HepG2 (cell line): ENCODE results near the gene YEATS4. TPM values are rescaled to one million over a fixed set of nuclear protein-coding genes. Genes with fewer than 3 reads are reported as not detected.

Experiments
- ATF1 ChIP-seq: IDR thresholded peaks from 2 replicates; pipeline ENCODE4 v1.6.1; 2016; ENCODE audit warnings: mild to moderate bottlenecking, control low read depth
- ATF7-NPFF ChIP-seq: sonication (generic); formaldehyde crosslinking; IDR thresholded peaks from 2 replicates; pipeline ENCODE4 v1.8.1; 2023; ENCODE audit warnings: mild to moderate bottlenecking, low read depth, missing genetic modification reagents, moderate library complexity
- ETV5 ChIP-seq: IDR thresholded peaks from 2 replicates; pipeline ENCODE4 v1.6.1; 2018; ENCODE audit warnings: missing biosample characterization, missing genetic modification reagents, inconsistent platforms, borderline replicate concordance
- FOXA3 ChIP-seq: IDR thresholded peaks from 2 replicates; pipeline ENCODE4 v1.6.1; 2016; ENCODE audit warnings: missing genetic modification reagents, missing compliant biosample characterization
- GZF1 ChIP-seq: sonication (generic); formaldehyde crosslinking; IDR thresholded peaks from 2 replicates; pipeline ENCODE4 v1.5.1; 2020; ENCODE audit warnings: mild to moderate bottlenecking, missing genetic modification reagents
- POLR2G ChIP-seq: fragments of 200-400 bp; formaldehyde crosslinking; IDR thresholded peaks from 2 replicates; pipeline ENCODE4 v1.6.1; 2018; ENCODE audit warnings: mild to moderate bottlenecking, low read depth, low read length, moderate library complexity
- RBFOX2 ChIP-seq: fragments of 200-400 bp; formaldehyde crosslinking; IDR thresholded peaks from 2 replicates; pipeline ENCODE4 v1.6.1; 2017; ENCODE audit warnings: low read depth, mild to moderate bottlenecking, low read length
- SIN3A ChIP-seq: IDR thresholded peaks from 2 replicates; pipeline ENCODE4 v1.6.1; 2011; ENCODE audit warnings: low read depth, mild to moderate bottlenecking, control low read depth, low read length, borderline replicate concordance
- ZNF253 ChIP-seq: sonication (generic); formaldehyde crosslinking; IDR thresholded peaks from 2 replicates; pipeline ENCODE4 v1.8.0; 2022; ENCODE audit warnings: mild to moderate bottlenecking, missing genetic modification reagents, borderline replicate concordance
- ZNF264 ChIP-seq: sonication (generic); formaldehyde crosslinking; IDR thresholded peaks from 2 replicates; pipeline ENCODE4 v1.4.0; 2020; ENCODE audit warnings: missing genetic modification reagents
- ZNF431 ChIP-seq: sonication (generic); formaldehyde crosslinking; IDR thresholded peaks from 2 replicates; pipeline ENCODE4 v1.9.0; 2022; ENCODE audit warnings: missing genetic modification reagents, low read depth, mild to moderate bottlenecking, borderline replicate concordance
- ZNF614 ChIP-seq: IDR thresholded peaks from 2 replicates; pipeline ENCODE4 v1.6.1; 2018; ENCODE audit warnings: missing biosample characterization, missing genetic modification reagents, inconsistent platforms, borderline replicate concordance
- ZNF768 ChIP-seq: sonication (generic); formaldehyde crosslinking; IDR thresholded peaks from 2 replicates; pipeline ENCODE4 v1.4.0; 2020; ENCODE audit warnings: missing genetic modification reagents
- polyA plus RNA-seq, 8 experiments: library from polyadenylated mRNA; depleted of rRNA in 3 of 8; stranded (reverse) in 7 of 8; unstranded in 1 of 8; fragments of >200 nt; fragmentation: Illumina TruSeq in 4 of 8; extraction: Trizol in 4 of 8; gene quantifications; 2 replicates each; pipeline versions ENCODE4 v1.2.1 to v1.2.3, GENCODE V29; 2011 to 2016; ENCODE audit warnings: low read depth in 4 of 8, missing spikeins in 1 of 8, mixed read lengths in 1 of 8; ENCODE audit not compliant: insufficient read depth in 1 of 8
- total RNA-seq, 5 experiments: library from RNA; depleted of rRNA; stranded (reverse); fragments of >200 nt; fragmentation: Illumina TruSeq; extraction: Trizol; gene quantifications; 2 replicates each; pipeline ENCODE4 v1.2.3, GENCODE V29; 2016; ENCODE audit warnings: low read depth in 1 of 5
- TF ChIP-seq, protein P1 (sequence below): sonication (generic); formaldehyde crosslinking; IDR thresholded peaks from 2 replicates; pipeline ENCODE4 v1.8.0; 2022; ENCODE audit warnings: mild to moderate bottlenecking, missing genetic modification reagents; ENCODE audit not compliant: insufficient replicate concordance
- TF ChIP-seq, protein P2 (sequence below): sonication (generic); formaldehyde crosslinking; IDR thresholded peaks from 2 replicates; pipeline ENCODE4 v1.5.0; 2020; ENCODE audit warnings: missing genetic modification reagents, mild to moderate bottlenecking, borderline replicate concordance
- TF ChIP-seq, protein P3 (sequence below): sonication (generic); formaldehyde crosslinking; IDR thresholded peaks from 2 replicates; pipeline ENCODE4 v1.4.0; 2020; ENCODE audit warnings: low read depth, missing genetic modification reagents
- TF ChIP-seq, protein P4 (sequence below): sonication (generic); formaldehyde crosslinking; IDR thresholded peaks from 2 replicates; pipeline ENCODE4 v1.4.0; 2020; ENCODE audit warnings: missing genetic modification reagents, borderline replicate concordance
- TF ChIP-seq, protein P5 (sequence below): conservative IDR thresholded peaks from 2 replicates; pipeline ENCODE4 v1.6.1; 2018; ENCODE audit warnings: missing genetic modification reagents

Gene YEATS4
- total and polyA plus RNA-seq, 2 of the 13 experiments (the other 11 are each of a cell fraction or from before 2014, with no cell fraction given): 16.8 to 45.0 TPM

DNA sequence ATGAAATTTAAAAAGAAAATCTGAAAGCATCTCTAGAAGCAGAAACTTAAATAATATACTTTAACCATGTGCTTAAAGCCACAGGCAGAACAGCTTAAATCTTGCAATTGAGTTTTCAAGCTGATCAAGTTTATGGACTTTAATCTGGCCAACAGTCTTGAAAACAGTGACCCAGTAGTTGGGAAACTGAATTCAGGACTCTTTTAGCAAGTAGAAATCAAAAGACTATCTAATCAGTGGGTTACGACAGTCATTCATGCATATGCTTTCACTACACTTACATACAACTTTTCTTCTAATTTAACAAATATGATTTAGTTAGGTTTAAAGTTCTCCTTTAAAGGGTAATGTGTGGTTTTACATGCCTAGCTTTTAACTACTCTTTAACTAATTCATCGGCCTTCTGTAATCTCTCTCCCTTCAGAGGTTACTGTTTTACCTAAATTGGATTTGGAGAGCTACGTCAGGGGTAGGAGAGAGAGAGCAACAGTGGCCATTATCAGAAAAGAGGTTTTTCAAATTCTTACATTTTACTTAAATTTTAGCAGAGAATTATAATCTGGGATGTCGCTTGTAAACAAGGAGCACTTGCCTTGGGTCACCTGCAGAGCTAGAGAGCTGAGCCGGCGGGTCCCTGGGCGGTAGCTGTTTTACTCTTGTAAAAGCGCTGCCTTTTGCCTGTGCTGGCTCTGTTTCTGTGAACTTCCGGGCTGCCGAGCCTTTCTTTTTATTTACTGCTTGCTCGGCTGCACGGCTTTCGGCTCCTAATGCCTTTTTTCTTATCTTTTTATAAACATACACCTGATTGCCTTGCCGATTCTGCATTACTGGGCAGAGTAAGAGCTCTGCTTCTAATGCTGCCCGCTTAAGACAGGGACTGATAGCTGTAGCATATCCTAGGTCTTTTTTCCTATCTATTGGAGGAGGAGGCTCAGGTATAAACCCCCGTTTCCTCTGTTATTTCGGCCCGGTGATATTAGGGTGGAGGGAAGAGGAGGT is 28.8 kb upstream of the YEATS4 start (continued):
- TF ChIP-seq, protein P1, sequence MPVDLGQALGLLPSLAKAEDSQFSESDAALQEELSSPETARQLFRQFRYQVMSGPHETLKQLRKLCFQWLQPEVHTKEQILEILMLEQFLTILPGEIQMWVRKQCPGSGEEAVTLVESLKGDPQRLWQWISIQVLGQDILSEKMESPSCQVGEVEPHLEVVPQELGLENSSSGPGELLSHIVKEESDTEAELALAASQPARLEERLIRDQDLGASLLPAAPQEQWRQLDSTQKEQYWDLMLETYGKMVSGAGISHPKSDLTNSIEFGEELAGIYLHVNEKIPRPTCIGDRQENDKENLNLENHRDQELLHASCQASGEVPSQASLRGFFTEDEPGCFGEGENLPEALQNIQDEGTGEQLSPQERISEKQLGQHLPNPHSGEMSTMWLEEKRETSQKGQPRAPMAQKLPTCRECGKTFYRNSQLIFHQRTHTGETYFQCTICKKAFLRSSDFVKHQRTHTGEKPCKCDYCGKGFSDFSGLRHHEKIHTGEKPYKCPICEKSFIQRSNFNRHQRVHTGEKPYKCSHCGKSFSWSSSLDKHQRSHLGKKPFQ (CRISPR knock-in tag): peak; percentile 45
- 0 out of 2 replicates have a peak, but pooled peaks have one; percentile 28 for TF ChIP-seq SIN3A
- TF ChIP-seq, protein P2, sequence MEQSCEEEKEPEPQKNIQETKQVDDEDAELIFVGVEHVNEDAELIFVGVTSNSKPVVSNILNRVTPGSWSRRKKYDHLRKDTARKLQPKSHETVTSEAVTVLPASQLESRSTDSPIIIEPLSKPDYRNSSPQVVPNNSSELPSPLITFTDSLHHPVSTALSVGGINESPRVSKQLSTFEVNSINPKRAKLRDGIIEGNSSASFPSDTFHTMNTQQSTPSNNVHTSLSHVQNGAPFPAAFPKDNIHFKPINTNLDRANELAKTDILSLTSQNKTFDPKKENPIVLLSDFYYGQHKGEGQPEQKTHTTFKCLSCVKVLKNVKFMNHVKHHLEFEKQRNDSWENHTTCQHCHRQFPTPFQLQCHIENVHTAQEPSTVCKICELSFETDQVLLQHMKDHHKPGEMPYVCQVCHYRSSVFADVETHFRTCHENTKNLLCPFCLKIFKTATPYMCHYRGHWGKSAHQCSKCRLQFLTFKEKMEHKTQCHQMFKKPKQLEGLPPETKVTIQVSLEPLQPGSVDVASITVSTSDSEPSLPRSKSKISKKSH (CRISPR knock-in tag): no peak
- no peak for TF ChIP-seq ZNF768
- TF ChIP-seq, protein P3, sequence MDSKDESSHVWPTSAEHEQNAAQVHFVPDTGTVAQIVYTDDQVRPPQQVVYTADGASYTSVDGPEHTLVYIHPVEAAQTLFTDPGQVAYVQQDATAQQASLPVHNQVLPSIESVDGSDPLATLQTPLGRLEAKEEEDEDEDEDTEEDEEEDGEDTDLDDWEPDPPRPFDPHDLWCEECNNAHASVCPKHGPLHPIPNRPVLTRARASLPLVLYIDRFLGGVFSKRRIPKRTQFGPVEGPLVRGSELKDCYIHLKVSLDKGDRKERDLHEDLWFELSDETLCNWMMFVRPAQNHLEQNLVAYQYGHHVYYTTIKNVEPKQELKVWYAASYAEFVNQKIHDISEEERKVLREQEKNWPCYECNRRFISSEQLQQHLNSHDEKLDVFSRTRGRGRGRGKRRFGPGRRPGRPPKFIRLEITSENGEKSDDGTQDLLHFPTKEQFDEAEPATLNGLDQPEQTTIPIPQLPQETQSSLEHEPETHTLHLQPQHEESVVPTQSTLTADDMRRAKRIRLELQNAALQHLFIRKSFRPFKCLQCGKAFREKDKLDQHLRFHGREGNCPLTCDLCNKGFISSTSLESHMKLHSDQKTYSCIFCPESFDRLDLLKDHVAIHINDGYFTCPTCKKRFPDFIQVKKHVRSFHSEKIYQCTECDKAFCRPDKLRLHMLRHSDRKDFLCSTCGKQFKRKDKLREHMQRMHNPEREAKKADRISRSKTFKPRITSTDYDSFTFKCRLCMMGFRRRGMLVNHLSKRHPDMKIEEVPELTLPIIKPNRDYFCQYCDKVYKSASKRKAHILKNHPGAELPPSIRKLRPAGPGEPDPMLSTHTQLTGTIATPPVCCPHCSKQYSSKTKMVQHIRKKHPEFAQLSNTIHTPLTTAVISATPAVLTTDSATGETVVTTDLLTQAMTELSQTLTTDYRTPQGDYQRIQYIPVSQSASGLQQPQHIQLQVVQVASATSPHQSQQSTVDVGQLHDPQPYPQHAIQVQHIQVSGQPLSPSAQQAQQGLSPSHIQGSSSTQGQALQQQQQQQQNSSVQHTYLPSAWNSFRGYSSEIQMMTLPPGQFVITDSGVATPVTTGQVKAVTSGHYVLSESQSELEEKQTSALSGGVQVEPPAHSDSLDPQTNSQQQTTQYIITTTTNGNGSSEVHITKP (CRISPR knock-in tag): no peak
- no peak for TF ChIP-seq GZF1
- no peak for TF ChIP-seq ATF1 (CRISPR knock-in tag)
- no peak for TF ChIP-seq ZNF264 (CRISPR knock-in tag)
- TF ChIP-seq ETV5: no peak
- TF ChIP-seq, protein P4, sequence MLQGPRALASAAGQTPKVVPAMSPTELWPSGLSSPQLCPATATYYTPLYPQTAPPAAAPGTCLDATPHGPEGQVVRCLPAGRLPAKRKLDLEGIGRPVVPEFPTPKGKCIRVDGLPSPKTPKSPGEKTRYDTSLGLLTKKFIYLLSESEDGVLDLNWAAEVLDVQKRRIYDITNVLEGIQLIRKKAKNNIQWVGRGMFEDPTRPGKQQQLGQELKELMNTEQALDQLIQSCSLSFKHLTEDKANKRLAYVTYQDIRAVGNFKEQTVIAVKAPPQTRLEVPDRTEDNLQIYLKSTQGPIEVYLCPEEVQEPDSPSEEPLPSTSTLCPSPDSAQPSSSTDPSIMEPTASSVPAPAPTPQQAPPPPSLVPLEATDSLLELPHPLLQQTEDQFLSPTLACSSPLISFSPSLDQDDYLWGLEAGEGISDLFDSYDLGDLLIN (CRISPR knock-in tag): no peak
- TF ChIP-seq ATF7-NPFF: no peak
- TF ChIP-seq ZNF253 (CRISPR knock-in tag): no peak
- peak; percentile 67 for TF ChIP-seq POLR2G
- no peak for TF ChIP-seq ZNF614 (CRISPR knock-in tag)
- TF ChIP-seq RBFOX2: peak; percentile 12; the same call in 1 of the 2 replicates
- TF ChIP-seq, protein P5, sequence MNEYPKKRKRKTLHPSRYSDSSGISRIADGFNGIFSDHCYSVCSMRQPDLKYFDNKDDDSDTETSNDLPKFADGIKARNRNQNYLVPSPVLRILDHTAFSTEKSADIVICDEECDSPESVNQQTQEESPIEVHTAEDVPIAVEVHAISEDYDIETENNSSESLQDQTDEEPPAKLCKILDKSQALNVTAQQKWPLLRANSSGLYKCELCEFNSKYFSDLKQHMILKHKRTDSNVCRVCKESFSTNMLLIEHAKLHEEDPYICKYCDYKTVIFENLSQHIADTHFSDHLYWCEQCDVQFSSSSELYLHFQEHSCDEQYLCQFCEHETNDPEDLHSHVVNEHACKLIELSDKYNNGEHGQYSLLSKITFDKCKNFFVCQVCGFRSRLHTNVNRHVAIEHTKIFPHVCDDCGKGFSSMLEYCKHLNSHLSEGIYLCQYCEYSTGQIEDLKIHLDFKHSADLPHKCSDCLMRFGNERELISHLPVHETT (CRISPR knock-in tag): no peak
- TF ChIP-seq FOXA3 (CRISPR knock-in tag): peak; percentile 42
- TF ChIP-seq ZNF431 (CRISPR knock-in tag): no peak
